Stomach (tissue), 4 donors: ENCODE data around the gene LRTM2.

Experiments
- EP300 ChIP-seq: sonication (generic); formaldehyde crosslinking; IDR thresholded peaks from one replicate; pipeline ENCODE4 v1.6.1; 2017; ENCODE audit warnings: antibody characterized with exemption
- TF ChIP-seq, protein P1 (sequence below), 7 experiments: fragments of 450-650 bp in 4 of 7; fragments of 200-600 bp in 3 of 7; sonication (generic) in 3 of 7; IDR thresholded peaks; one replicate each; pipeline ENCODE4 v1.5.1; 2016 to 2019; ENCODE audit warnings: antibody characterized with exemption in 7 of 7, control low read depth in 2 of 7, mild to moderate bottlenecking in 1 of 7

DNA sequence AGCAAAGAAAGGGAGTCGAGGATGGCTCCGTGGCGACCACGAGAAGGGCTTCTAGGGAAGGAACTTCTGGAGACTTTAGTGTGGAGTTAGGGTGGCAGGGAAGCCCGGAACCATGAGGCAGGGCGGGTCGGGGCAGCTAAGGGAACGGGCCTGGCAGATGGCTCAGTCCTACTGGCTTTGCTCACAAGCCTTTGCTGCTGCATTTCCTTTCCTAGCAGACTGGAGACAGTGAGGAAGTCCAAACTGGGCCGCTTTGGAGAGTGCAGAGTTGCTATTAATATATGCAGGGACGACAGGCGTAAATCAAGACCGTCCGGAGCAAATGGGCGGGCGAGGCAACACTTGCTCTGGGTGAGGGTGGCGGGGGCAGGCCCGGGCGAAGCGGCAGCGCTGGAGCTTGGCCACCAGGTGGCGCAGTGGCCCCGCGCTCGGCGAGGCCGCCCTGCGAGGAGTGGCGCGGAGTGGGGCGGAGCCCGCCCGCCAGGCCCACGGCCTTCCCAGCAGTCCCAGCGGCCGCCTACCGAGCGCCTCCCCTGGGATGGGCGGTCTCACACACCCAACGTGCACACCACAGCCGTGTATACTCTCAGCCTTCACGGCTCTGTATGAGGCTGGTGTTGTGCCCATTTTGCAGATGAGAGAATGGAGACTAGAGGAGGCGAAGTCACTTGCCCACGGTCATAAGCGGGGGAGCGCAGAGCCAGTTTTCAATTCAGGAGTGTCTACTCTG lies 24.4 kb upstream of the LRTM2 start:
- TF ChIP-seq, protein P1, sequence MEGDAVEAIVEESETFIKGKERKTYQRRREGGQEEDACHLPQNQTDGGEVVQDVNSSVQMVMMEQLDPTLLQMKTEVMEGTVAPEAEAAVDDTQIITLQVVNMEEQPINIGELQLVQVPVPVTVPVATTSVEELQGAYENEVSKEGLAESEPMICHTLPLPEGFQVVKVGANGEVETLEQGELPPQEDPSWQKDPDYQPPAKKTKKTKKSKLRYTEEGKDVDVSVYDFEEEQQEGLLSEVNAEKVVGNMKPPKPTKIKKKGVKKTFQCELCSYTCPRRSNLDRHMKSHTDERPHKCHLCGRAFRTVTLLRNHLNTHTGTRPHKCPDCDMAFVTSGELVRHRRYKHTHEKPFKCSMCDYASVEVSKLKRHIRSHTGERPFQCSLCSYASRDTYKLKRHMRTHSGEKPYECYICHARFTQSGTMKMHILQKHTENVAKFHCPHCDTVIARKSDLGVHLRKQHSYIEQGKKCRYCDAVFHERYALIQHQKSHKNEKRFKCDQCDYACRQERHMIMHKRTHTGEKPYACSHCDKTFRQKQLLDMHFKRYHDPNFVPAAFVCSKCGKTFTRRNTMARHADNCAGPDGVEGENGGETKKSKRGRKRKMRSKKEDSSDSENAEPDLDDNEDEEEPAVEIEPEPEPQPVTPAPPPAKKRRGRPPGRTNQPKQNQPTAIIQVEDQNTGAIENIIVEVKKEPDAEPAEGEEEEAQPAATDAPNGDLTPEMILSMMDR (IDR thresholded peaks at IDR 0.05), result peak in 5 of 7 experiments; percentile 75 to 99 (median 97)
- TF ChIP-seq EP300, result no peak
